ENCODE data around the gene ITGA8. TPM values are rescaled to one million over a fixed set of nuclear protein-coding genes. Genes with fewer than 3 reads are reported as not detected.

ITGA8 gene
- total RNA-seq, 1 donor: not detected

DNA sequence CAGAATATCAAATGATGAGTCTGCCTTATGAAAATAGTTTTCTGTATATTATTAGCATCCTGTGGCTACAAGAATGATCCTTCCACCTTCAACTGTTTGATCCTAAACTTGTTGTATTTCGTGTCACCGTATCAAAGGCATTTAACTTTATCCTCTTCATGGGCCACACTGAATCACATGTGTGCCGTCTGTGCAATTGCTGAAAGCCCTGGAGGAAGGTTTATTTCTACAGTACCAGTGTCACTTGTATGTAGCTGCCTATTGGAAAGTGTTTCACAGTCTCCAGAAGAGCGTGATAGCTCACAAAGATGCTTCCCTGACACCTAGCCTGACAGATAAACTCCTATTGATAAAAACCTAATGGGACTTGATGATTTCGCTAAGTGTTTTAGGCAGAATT is 94.5 kb downstream of the ITGA8 start:
- no peak overlapping the region for H3K4me3 ChIP-seq (ENCODE audit: low read length)
- H3K9me3 ChIP-seq (ENCODE audit: low read depth, low read length): no peaks in the 10 kb centered on the region
- H3K27me3 ChIP-seq (ENCODE audit: insufficient read depth, low read length): no peaks in the 10 kb centered on the region
- no peaks in the 10 kb centered on the region for H3K4me1 ChIP-seq (ENCODE audit: insufficient read depth, low read length)

DNA sequence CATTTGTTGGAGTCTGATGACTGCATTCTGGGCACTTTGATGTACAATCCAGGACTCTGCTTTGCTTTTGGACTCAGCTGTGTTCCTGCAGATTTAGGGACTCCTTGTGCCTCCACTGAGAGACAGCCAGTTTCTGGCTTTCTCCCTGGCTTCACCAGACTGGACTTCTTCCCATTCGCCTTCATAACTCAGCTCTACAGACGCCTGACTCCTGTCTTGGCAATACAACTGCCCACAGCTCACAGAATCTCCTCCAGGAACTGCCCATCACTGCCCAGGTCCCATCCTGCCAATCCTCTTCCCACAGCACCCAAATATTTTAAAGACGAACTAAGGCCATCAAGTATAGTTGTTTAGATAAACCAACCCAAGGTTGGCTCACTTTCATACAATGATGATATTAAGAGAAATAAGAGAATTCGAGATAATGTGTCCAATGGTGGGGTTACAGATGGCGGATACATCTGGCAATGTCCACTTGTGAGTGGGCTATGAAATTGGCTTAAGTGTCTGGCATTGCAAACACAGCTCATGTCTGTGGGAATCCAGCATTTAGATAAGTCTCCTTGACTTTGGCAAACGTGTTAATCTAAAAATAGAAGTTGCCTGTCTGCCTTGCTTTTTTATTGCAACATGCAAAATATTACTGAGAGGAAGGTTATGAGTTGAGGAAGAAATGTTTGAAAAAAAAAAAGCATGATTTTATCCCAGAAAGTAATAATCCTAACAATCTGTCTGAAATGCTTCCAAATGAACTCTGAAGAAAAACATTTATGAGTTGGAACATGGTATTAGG is 95.1 kb downstream of the ITGA8 start:
- no peaks in the 10 kb centered on the region for H3K9me3 ChIP-seq (ENCODE audit: low read depth, low read length)
- no peaks in the 10 kb centered on the region for H3K4me1 ChIP-seq (ENCODE audit: insufficient read depth, low read length)
- no peaks in the 10 kb centered on the region for H3K27me3 ChIP-seq (ENCODE audit: insufficient read depth, low read length)
- H3K4me3 ChIP-seq (ENCODE audit: low read length): no peak overlapping the region

DNA sequence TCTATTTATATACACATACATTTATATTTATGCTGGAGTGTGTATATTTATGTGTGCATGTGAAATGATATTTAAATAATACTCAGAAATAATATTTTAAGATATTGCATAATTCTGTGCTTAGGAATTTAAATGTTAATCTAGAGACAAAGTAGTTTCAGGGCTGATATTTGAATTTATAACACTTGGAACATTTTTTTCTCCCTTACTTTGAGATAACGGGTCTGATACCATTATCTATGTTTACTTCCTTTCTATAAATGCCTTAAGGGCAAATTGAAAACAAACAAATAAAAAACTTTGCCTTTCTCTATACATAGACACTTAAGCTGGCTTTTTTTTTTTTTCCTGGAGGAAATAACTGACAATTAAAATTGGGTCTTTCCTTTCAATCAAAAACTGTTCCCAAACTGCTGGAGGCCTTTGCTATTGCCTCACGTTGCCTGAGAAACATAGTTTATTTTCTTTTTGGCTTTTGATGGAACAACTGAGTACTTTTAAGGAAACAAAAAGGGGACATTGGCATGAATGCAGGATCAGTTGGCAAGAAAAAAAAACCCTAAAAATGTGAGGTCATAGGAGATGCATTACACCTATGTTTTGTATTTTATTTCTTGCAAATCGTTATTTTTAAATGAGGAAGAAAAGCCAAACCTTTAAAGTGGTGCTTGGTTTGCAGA is 98.7 kb downstream of the ITGA8 start:
- no peak overlapping the region for H3K4me3 ChIP-seq (ENCODE audit: low read length)
- H3K9me3 ChIP-seq (ENCODE audit: low read depth, low read length): no peaks in the 10 kb centered on the region
- no peaks in the 10 kb centered on the region for H3K4me1 ChIP-seq (ENCODE audit: insufficient read depth, low read length)
- H3K27me3 ChIP-seq (ENCODE audit: insufficient read depth, low read length): no peaks in the 10 kb centered on the region

DNA sequence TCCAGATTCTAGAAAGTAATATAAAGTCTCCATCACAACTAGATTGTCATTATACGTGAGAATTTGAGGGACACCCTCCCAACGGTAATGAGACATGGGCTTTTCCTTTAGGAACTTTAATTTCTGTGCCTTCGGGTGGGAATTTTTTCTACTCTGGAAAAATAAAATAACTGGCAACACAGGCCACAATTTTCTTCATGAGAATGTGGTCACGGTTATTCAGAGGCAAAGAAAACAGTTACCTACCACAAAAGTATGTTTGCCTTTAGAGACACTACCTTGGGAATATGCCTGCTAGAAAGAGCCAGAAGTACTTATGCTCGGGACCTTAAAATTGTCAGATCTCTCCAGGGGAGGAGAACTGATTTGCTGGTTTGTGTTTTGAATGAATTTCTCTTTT is 99.4 kb downstream of the ITGA8 start:
- Histone ChIP-seq H3K4me1 (ENCODE audit: insufficient read depth, low read length) (no peaks in the 10 kb centered on the region), H3K9me3 (ENCODE audit: low read depth, low read length) (no peaks in the 10 kb centered on the region), H3K4me3 (ENCODE audit: low read length) (no peak overlapping the region), H3K27me3 (ENCODE audit: insufficient read depth, low read length) (no peaks in the 10 kb centered on the region)

DNA sequence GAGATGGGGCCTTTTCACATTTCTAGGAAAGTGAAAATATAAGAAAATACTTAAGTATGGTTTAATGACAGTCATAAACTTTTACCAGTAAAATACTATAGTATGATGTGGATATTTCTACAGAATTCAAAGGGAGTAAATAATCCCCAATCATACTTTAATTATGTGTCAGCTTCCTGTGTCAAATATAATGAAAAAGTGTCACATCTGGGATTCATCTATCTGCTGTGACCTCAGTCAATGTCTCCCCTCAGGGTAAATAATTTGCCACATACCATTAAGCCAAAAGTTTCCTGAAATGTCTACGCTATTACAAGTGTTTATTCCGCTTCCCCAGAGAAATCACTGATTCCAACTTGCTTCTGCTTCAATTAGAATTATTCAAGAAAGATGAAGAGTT is 110.5 kb downstream of the ITGA8 start:
- no peaks in the 10 kb centered on the region for H3K9me3 ChIP-seq (ENCODE audit: low read depth, low read length)
- H3K27me3 ChIP-seq (ENCODE audit: insufficient read depth, low read length): peaks cover 3% of the 10 kb centered on the region
- no peak overlapping the region for H3K4me3 ChIP-seq (ENCODE audit: low read length)
- no peaks in the 10 kb centered on the region for H3K4me1 ChIP-seq (ENCODE audit: insufficient read depth, low read length)

DNA sequence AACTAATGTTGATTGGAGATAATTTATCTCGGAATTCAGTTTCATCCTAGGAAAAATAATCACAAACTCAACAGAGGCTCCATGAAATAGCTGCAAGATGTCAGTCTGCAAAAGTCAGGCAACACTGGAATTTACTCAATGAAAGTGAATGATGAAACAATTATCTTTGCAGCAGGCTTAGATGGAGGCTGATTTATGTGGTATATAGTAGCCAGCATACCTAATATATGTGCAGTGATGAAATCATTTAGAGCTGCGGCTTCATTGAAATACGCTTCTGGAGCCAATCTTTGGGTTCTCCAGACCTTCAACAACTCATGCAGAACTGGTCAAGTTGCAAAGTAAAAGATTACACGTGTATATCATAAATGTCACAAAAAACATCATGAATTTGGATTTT is 113.3 kb downstream of the ITGA8 start:
- no peaks in the 10 kb centered on the region for H3K9me3 ChIP-seq (ENCODE audit: low read depth, low read length)
- H3K4me3 ChIP-seq (ENCODE audit: low read length): no peak overlapping the region
- no peaks in the 10 kb centered on the region for H3K4me1 ChIP-seq (ENCODE audit: insufficient read depth, low read length)
- peaks cover 3% of the 10 kb centered on the region for H3K27me3 ChIP-seq (ENCODE audit: insufficient read depth, low read length)

DNA sequence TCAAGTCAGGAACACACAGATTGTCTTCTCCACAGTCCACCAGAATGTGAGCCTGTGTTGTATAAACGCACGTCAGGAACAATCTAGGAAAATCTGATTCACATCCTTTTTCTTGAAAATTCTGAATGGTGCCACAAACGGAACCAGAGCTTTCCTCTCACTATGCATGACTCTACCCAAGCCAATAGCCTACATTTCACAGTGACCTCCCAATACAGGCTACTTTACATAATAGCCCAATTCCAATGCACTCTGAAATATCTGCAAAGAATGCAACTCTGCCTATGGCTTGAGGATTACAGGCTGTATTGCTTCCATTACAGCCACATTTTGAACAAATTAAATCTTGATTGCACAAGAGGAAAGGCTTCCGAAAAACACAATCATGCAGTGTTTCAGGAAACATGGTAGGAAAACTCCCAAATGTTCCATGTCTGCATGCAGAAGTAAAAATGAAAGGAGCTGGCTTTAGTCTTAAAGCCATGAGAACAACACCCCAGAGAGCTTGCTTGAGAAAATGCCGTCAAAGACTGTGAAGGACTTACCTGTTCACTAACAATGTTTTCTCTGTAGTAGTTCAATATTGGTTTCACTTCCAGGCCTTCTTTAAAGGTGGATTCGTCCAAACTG is 113.9 kb downstream of the ITGA8 start:
- H3K27me3 ChIP-seq (ENCODE audit: insufficient read depth, low read length): peaks cover 3% of the 10 kb centered on the region
- no peak overlapping the region for H3K4me3 ChIP-seq (ENCODE audit: low read length)
- H3K9me3 ChIP-seq (ENCODE audit: low read depth, low read length): no peaks in the 10 kb centered on the region
- no peaks in the 10 kb centered on the region for H3K4me1 ChIP-seq (ENCODE audit: insufficient read depth, low read length)

DNA sequence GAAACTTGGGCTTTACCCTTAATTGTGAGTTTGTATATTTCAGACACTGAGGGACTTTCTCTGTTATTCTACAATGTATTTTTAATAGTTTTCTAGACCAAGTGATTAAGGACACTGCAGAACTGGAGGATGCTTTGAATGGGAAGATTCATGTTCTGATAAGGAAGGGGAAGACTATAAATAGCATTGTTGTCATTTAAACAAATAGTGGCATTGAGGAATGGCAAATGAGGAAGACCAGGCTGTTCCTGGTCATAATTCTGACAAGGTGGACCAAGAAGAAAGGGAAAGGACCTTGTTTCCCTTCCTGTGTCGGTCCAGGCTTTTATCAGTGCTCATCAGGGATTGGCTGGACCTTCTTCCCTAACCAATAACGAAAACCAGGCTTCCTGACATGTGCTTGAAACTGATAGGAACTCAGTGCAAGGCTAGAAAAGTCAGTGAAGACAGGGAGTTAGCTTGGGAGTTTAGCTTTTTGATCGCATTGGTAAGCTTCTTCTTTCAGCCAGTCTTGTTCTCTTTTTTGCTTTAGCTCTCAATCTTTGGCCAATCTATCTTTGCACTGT is 116.2 kb downstream of the ITGA8 start:
- Histone ChIP-seq H3K27me3 (ENCODE audit: insufficient read depth, low read length) (no peaks in the 10 kb centered on the region), H3K9me3 (ENCODE audit: low read depth, low read length) (no peaks in the 10 kb centered on the region), H3K4me3 (ENCODE audit: low read length) (no peak overlapping the region), H3K4me1 (ENCODE audit: insufficient read depth, low read length) (no peaks in the 10 kb centered on the region)

DNA sequence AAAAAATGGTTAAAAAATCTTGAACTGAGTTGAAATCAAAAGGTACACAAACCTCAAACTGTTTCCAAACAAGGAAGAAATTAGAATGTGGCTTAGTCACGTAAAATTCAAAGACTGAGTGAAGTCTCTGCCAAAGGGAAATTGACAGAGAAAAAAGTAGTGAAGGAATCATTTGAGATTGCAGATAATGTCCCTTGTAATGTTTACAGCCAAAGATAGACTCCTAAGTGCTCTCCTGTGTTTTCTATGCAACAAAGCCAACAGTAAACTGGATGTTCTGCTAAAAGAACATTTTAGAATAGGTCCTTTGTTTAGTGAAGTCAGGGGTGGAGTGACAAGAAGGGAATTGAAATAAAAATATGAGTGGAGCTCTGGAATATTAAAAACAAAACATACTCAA is 117.9 kb downstream of the ITGA8 start:
- H3K27me3 ChIP-seq (ENCODE audit: insufficient read depth, low read length): no peaks in the 10 kb centered on the region
- H3K4me3 ChIP-seq (ENCODE audit: low read length): no peak overlapping the region
- no peaks in the 10 kb centered on the region for H3K9me3 ChIP-seq (ENCODE audit: low read depth, low read length)
- no peaks in the 10 kb centered on the region for H3K4me1 ChIP-seq (ENCODE audit: insufficient read depth, low read length)

DNA sequence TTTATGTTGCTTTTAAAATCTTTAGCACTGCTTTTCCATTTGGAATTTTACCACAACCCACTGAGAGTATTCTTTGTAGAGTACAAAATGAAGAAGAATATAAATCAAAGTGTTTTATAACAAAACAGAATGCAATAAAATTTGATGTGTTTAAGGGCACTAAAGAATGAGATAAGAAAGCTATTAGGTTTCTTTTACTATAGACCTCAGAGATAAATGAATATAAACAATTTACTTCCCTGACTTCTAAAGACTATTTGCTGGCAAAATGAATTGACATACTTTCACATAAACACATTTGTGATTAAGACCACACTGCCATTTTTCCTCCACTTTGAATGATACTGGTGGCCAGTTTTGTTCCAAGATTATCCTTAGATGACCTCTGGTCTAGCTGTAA is 124.5 kb downstream of the ITGA8 start:
- Histone ChIP-seq H3K4me3 (ENCODE audit: low read length) (no peak overlapping the region), H3K27me3 (ENCODE audit: insufficient read depth, low read length) (no peaks in the 10 kb centered on the region), H3K9me3 (ENCODE audit: low read depth, low read length) (no peaks in the 10 kb centered on the region), H3K4me1 (ENCODE audit: insufficient read depth, low read length) (no peaks in the 10 kb centered on the region)

DNA sequence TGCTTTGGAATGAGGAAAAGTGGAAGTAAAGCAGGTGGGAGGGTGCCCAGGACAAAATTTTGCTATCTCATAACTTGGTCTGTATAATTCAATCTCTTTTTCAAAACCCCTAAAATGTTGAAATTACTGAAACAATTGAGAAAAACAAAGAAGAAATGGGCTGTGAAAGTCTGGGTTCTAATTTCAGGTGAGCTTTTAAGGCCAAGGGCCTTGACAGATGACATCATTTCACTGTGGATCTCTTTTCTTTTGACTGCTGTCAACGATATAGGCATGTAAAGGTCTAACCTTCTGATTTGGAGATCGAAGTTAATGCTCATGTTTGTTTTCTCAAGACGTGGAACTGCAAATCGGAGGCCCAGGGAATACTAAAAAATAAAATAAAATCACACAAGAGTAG is 127.8 kb downstream of the ITGA8 start:
- H3K4me1 ChIP-seq (ENCODE audit: insufficient read depth, low read length): no peaks in the 10 kb centered on the region
- H3K9me3 ChIP-seq (ENCODE audit: low read depth, low read length): no peaks in the 10 kb centered on the region
- no peaks in the 10 kb centered on the region for H3K27me3 ChIP-seq (ENCODE audit: insufficient read depth, low read length)
- no peak overlapping the region for H3K4me3 ChIP-seq (ENCODE audit: low read length)

DNA sequence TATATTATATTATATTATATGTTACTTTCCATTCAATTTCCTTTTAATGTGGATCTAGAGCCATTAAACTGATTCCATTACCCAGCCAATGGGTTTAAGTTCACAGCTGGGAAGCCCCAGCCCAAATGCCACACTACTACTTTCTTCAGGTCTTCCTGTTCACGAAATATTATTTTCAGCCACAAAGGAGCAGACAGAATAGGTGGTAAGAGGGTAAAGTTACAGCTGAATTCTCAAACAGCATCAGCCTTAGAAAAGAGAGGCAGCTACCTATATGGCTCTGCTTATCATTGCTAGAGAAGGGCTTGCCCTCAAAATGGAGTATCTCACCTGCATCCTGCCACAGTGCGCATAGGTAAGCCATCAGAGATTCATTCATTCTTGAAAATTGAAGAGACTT is 128.3 kb downstream of the ITGA8 start:
- Histone ChIP-seq H3K9me3 (ENCODE audit: low read depth, low read length) (no peaks in the 10 kb centered on the region), H3K4me1 (ENCODE audit: insufficient read depth, low read length) (no peaks in the 10 kb centered on the region), H3K27me3 (ENCODE audit: insufficient read depth, low read length) (no peaks in the 10 kb centered on the region), H3K4me3 (ENCODE audit: low read length) (no peak overlapping the region)

DNA sequence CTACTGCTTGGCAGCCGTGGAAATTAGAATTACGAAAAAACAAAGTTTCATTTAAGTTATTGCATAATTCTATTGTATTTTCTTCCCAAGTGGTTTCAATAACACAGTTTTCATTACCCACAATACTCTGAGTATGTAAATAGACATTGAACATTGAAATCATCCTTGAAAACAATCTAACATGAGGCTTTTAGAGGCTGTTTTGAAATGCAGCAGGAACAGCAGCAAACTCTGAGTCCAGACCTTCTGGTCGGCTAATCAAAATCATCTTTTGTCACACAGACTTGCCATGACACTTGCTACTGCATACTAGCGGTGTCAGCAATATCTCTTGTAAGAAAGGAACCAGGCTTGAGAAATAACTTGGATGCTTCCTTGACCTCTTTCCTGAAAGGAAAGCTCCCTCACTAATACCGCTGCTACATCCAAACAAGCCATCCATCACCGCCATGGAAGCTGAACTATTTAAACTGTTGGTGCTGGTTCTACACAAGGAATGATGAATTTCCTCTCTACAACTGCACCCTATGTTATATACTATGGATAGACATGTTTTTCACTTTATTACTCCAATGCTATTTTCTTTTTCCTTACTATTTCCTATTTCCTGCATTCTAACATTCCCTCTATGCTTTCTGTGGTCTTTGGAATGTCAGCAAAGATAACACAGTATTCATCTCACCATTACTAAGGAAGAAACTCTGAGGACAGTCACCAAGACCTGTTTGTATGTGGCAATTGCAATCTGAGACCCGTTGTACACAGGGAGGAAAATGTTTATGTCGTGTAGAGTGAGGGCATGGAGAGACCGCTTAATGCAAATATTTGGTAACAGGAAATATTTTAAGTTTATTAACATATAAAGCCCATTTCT is 130.8 kb downstream of the ITGA8 start:
- no peaks in the 10 kb centered on the region for H3K27me3 ChIP-seq (ENCODE audit: insufficient read depth, low read length)
- no peaks in the 10 kb centered on the region for H3K4me1 ChIP-seq (ENCODE audit: insufficient read depth, low read length)
- H3K9me3 ChIP-seq (ENCODE audit: low read depth, low read length): no peaks in the 10 kb centered on the region
- no peak overlapping the region for H3K4me3 ChIP-seq (ENCODE audit: low read length)

DNA sequence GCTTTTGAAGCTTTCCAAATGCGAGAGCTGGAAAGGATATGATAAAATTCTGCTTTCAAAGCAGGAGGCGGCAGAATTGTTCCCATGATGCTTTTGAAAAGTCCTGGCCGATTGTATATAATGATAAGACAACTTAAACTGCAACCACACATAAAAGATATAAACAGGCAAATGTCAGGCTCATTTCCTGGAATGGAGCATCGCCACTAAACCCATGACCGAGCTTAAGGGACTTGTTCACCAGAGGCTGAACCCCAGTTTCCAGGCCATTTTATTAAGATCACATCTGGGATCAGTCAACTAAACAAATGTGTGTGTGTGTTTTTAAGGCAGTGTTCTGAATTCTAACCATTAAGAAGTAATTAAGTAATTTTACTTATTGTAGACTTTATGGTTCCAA is 131.6 kb downstream of the ITGA8 start:
- Histone ChIP-seq H3K4me1 (ENCODE audit: insufficient read depth, low read length) (no peaks in the 10 kb centered on the region), H3K9me3 (ENCODE audit: low read depth, low read length) (no peaks in the 10 kb centered on the region), H3K4me3 (ENCODE audit: low read length) (no peak overlapping the region), H3K27me3 (ENCODE audit: insufficient read depth, low read length) (no peaks in the 10 kb centered on the region)

DNA sequence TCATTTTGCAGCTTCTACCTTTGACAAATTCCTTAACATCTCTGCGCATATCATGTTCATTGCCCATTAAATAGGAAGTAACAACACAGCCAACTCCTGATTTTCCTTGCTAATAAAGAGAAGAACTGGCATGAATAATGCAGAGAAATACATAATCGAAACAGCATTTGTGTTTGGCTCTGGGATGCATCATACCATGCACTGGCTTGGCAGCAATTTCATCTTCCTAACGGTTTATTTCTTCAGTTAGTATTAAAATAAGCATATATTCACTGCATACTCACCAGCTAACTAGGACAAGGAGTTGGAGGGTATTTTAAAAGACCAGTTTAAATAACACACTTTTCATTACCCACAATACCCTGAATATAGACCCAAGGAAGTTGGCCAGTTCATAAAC is 132.5 kb downstream of the ITGA8 start:
- H3K4me3 ChIP-seq (ENCODE audit: low read length): no peak overlapping the region

More for the DNA sequence above, 132.5 kb downstream of the ITGA8 start:
- Histone ChIP-seq H3K27me3 (ENCODE audit: insufficient read depth, low read length) (no peaks in the 10 kb centered on the region), H3K4me1 (ENCODE audit: insufficient read depth, low read length) (no peaks in the 10 kb centered on the region), H3K9me3 (ENCODE audit: low read depth, low read length) (no peaks in the 10 kb centered on the region)

All from mononuclear cell (primary cell).